Neural cell (in vitro differentiated cells): Measurements from ENCODE around the gene NELFE. TPM values are rescaled to one million over a fixed set of nuclear protein-coding genes. Genes with fewer than 3 reads are reported as not detected.
"Not testable (repeated sequence)": the region's sequence is repeated elsewhere in the genome, so short reads cannot be mapped to it uniquely, and the experiment has no call there.

Source experiments
- H2AFZ ChIP-seq: fragments of 200-600, 300-800 bp; sonication (generic), shearing (Covaris generic); 2 replicates; pipeline ENCODE4 v1.6.0; 2014; ENCODE audit warnings: low read depth, mild to moderate bottlenecking, antibody characterized with exemption, low read length, moderate library complexity
- H3F3A ChIP-seq: fragments of 200-600 bp; shearing (Covaris generic); 2 replicates; pipeline ENCODE4 v1.6.1; 2016; ENCODE audit warnings: mild to moderate bottlenecking, moderate library complexity, mixed read lengths, antibody characterized with exemption, low read length; ENCODE audit not compliant: insufficient read depth, poor library complexity, severe bottlenecking
- H3K27ac ChIP-seq: fragments of 200-600, 300-800 bp; sonication (generic), shearing (Covaris generic); 2 replicates; pipeline ENCODE4 v1.5.1; 2014; ENCODE audit warnings: mild to moderate bottlenecking, low read length, moderate library complexity
- H3K27me3 ChIP-seq: fragments of 300-800, 200-600 bp; sonication (generic), shearing (Covaris generic); 2 replicates; pipeline ENCODE4 v1.6.0; 2014; ENCODE audit warnings: mild to moderate bottlenecking, low read depth, low read length, moderate library complexity; ENCODE audit not compliant: insufficient read depth
- H3K36me3 ChIP-seq: fragments of 300-800, 200-600 bp; sonication (generic), shearing (Covaris generic); 2 replicates; pipeline ENCODE4 v1.5.1; 2014; ENCODE audit warnings: mild to moderate bottlenecking, antibody characterized with exemption, low read length, moderate library complexity; ENCODE audit not compliant: insufficient read depth
- H3K4me2 ChIP-seq: fragments of 300-800, 200-600 bp; sonication (generic), shearing (Covaris generic); 2 replicates; pipeline ENCODE4 v1.6.0; 2014; ENCODE audit warnings: mild to moderate bottlenecking, low read length
- H3K4me3 ChIP-seq: fragments of 300-800, 200-600 bp; sonication (generic), shearing (Covaris generic); 2 replicates; pipeline ENCODE4 v1.5.1; 2014; ENCODE audit warnings: mild to moderate bottlenecking, low read length, moderate library complexity
- H3K79me2 ChIP-seq: fragments of 200-600 bp; shearing (Covaris generic); replicated peaks from 2 replicates; pipeline ENCODE4 v1.6.0; 2014; ENCODE audit warnings: mild to moderate bottlenecking, low read length, moderate library complexity; ENCODE audit not compliant: insufficient read depth
- H3K9ac ChIP-seq: fragments of 300-800, 200-600 bp; sonication (generic), shearing (Covaris generic); 2 replicates; pipeline ENCODE4 v1.6.1; 2016; ENCODE audit warnings: mild to moderate bottlenecking, low read length, mixed read lengths
- H3K9me2 ChIP-seq: fragments of 200-600 bp; shearing (Covaris generic); 2 replicates; pipeline ENCODE4 v1.6.1; 2016; ENCODE audit warnings: mild to moderate bottlenecking, low read length, mixed read lengths; ENCODE audit not compliant: insufficient read depth
- H3K9me3 ChIP-seq: fragments of 200-600, 300-800 bp; sonication (generic), shearing (Covaris generic); 2 replicates; pipeline ENCODE4 v1.6.1; 2016; ENCODE audit warnings: mild to moderate bottlenecking, mixed run types, low read length, moderate library complexity, mixed read lengths
- H4K20me1 ChIP-seq: fragments of 200-600 bp; shearing (Covaris generic); 2 replicates; pipeline ENCODE4 v1.6.1; 2016; ENCODE audit warnings: mild to moderate bottlenecking, mixed run types; ENCODE audit not compliant: insufficient read depth
- CTCF ChIP-seq: fragments of 450-650 bp; IDR thresholded peaks from 2 replicates; pipeline ENCODE4 v1.5.1; 2014; ENCODE audit warnings: antibody characterized with exemption, mild to moderate bottlenecking, moderate library complexity; ENCODE audit not compliant: poor library complexity, severe bottlenecking
- EP300 ChIP-seq: fragments of 450-650 bp; conservative IDR thresholded peaks from 2 replicates; pipeline ENCODE4 v1.6.1; 2014; ENCODE audit warnings: antibody characterized with exemption, mild to moderate bottlenecking, moderate library complexity; ENCODE audit not compliant: poor library complexity, severe bottlenecking
- EZH2 ChIP-seq: fragments of 200-600, 300-800 bp; shearing (Covaris generic), sonication (generic); IDR thresholded peaks from 2 replicates; pipeline ENCODE4 v1.6.1; 2014; ENCODE audit warnings: antibody characterized with exemption, low read length, borderline replicate concordance, mild to moderate bottlenecking; ENCODE audit not compliant: insufficient read depth, poor library complexity, severe bottlenecking
- MXI1 ChIP-seq: fragments of 450-650 bp; conservative IDR thresholded peaks from 2 replicates; pipeline ENCODE4 v1.6.1; 2014; ENCODE audit warnings: antibody characterized with exemption, mild to moderate bottlenecking; ENCODE audit not compliant: poor library complexity, severe bottlenecking
- POLR2AphosphoS5 ChIP-seq: IDR thresholded peaks from 2 replicates; pipeline ENCODE4 v1.6.1; 2012
- RAD21 ChIP-seq: fragments of 450-650 bp; conservative IDR thresholded peaks from 2 replicates; pipeline ENCODE4 v1.6.1; 2014; ENCODE audit warnings: antibody characterized with exemption, mild to moderate bottlenecking, moderate library complexity
- REST ChIP-seq: IDR thresholded peaks from 2 replicates; pipeline ENCODE4 v1.6.1; 2012; ENCODE audit warnings: borderline replicate concordance
- SMC3 ChIP-seq: fragments of 450-650 bp; conservative IDR thresholded peaks from 2 replicates; pipeline ENCODE4 v1.6.1; 2014; ENCODE audit warnings: antibody characterized with exemption, mild to moderate bottlenecking, moderate library complexity; ENCODE audit not compliant: poor library complexity
- TAF1 ChIP-seq: IDR thresholded peaks from 2 replicates; pipeline ENCODE4 v1.6.1; 2012; ENCODE audit warnings: low read depth
- polyA plus RNA-seq: library from polyadenylated mRNA; depleted of rRNA; stranded (reverse); fragments of >200 nt; gene quantifications from 2 replicates; pipeline ENCODE4 v1.2.3, GENCODE V29; 2014

Gene NELFE
- polyA plus RNA-seq, 1 donor from 2014 or later, result 103 TPM

GRCh38 chr6:31935021-31935420, 23.8 kb downstream of the NELFE start:
- Histone ChIP-seq H3K9ac (no peak overlapping the region), H3K4me3 (no peak overlapping the region), H3F3A (no peaks in the 10 kb centered on the region), H3K36me3 (no peaks in the 10 kb centered on the region), H3K79me2 (no peaks in the 10 kb centered on the region), H3K27ac (no peak overlapping the region), H4K20me1 (no peaks in the 10 kb centered on the region), H3K27me3 (no peaks in the 10 kb centered on the region), H3K9me3 (no peaks in the 10 kb centered on the region), H3K4me2 (no peak overlapping the region), H3K9me2 (no peaks in the 10 kb centered on the region), H2AFZ (no peak overlapping the region)
- TF ChIP-seq MXI1, result no peak
- TF ChIP-seq TAF1, result no peak
- TF ChIP-seq SMC3, result no peak
- TF ChIP-seq POLR2AphosphoS5, result no peak
- no peak for TF ChIP-seq RAD21
- no peak for TF ChIP-seq EZH2
- TF ChIP-seq CTCF, result no peak

- Histone ChIP-seq H3K4me3 (no peak overlapping the region), H3K36me3 (no peaks in the 10 kb centered on the region), H3F3A (no peaks in the 10 kb centered on the region), H4K20me1 (no peaks in the 10 kb centered on the region), H3K79me2 (no peaks in the 10 kb centered on the region), H3K9me2 (no peaks in the 10 kb centered on the region), H3K9me3 (no peaks in the 10 kb centered on the region), H3K27ac (no peak overlapping the region), H3K27me3 (no peaks in the 10 kb centered on the region), H3K9ac (no peak overlapping the region), H2AFZ (no peak overlapping the region), H3K4me2 (no peak overlapping the region)
- TF ChIP-seq EZH2, result no peak
- no peak for TF ChIP-seq EP300
- no peak for TF ChIP-seq TAF1
- no peak for TF ChIP-seq CTCF
- TF ChIP-seq REST, result no peak
- no peak for TF ChIP-seq MXI1
- TF ChIP-seq SMC3, result no peak
- TF ChIP-seq POLR2AphosphoS5, result no peak
- no peak for TF ChIP-seq RAD21
These were observed 25.2 kb downstream of the NELFE start for GRCh38 chr6:31933537-31933936.

GRCh38 chr6:31932137-31932536, 26.6 kb downstream of the NELFE start:
- not testable (repeated sequence) for H3K36me3 ChIP-seq, H3K4me3 ChIP-seq, H3K9ac ChIP-seq, H3K79me2 ChIP-seq, H3K9me2 ChIP-seq, H3F3A ChIP-seq, H3K9me3 ChIP-seq, H3K27ac ChIP-seq, H3K27me3 ChIP-seq, H4K20me1 ChIP-seq, H3K4me2 ChIP-seq, H2AFZ ChIP-seq
